ENCODE data around the gene P2RX2.

DNA sequence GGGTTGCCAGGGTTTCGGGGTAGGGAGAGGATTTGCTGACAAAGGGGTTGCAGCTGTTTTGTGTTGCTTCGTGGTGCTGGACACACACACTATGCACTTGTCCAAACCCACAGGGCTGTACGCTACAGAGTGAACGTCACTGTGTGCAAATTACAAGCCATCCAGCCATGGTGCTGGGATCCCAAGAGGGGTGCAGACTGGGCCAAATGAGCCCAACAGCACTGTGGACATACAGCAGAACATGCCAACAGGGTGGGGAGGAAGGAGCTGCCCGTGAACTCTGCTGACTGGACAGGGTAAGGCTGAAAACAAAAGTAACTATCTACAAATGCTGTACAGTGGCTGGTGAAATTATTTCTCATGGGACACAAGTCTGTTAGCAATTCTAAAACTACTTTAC is 43.4 kb downstream of the P2RX2 start:
- TF ChIP-seq POLR2A (IDR thresholded peaks at IDR 0.05; ENCODE audit: low read depth, low read length) (no peak), POLR2AphosphoS5 (IDR thresholded peaks at IDR 0.05; ENCODE audit: low read depth, low read length) (no peak), SPI1 (IDR thresholded peaks at IDR 0.05; ENCODE audit: low read depth, low read length) (no peak)

Measured in GM12891 (cell line).